ENCODE measurements around the gene POR. TPM values are rescaled to one million over a fixed set of nuclear protein-coding genes. Genes with fewer than 3 reads are reported as not detected.

The POR gene
- total RNA-seq, 1 experiment from 2014 or later = 56.8 TPM

- DNase-seq (ENCODE audit: low read depth) = peak; percentile 39
Measured at GRCh38 chr7:75915416-75916156, 631 bp downstream of the POR start.

DNA sequence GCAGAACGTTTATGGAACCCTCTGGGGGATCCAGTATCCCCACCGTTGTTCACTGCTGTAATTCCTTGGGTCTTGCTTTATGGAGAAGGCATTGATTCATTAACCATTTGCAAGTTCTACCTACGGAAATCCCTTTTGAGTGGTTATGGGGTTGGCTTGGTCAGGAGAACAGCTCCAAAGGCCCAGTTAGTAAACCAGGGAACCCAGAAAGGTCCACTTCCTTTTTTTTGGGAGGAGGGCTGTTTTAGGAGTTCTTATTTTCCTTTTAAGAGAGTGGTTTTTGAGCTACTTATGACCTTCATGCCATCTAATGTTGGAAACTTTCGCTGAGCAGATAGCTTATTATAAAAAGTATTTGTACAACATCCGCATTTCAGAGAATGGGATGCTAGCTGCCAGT is 1.3 kb downstream of the POR start:
- DNase-seq (ENCODE audit: low read depth) = no peak

GRCh38 chr7:75916685-75917634 is 2.0 kb downstream of the POR start:
- DNase-seq (ENCODE audit: low read depth) = no peak

GRCh38 chr7:75920431-75921161 is 5.6 kb downstream of the POR start:
- DNase-seq (ENCODE audit: low read depth) = no peak

DNA sequence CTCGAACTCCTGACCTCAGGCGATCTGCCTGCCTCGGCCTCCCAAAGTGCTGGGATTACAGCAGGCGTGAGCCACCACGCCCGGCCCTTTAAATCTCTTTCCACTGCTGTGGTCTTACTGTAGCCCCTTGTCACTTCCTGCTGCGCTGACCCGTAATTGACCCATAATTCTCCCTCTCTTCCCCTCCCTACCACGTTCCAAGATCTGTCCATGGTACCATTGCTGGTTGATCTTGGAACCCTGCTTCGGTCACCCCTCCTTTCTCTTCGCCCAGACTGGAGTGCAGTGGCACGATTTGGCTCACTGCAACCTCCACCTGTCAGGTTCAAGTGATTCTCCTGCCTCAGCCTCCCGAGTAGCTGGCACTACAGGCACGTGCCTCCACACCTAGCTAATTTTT is 6.5 kb downstream of the POR start:
- DNase-seq (ENCODE audit: low read depth) = no peak

DNA sequence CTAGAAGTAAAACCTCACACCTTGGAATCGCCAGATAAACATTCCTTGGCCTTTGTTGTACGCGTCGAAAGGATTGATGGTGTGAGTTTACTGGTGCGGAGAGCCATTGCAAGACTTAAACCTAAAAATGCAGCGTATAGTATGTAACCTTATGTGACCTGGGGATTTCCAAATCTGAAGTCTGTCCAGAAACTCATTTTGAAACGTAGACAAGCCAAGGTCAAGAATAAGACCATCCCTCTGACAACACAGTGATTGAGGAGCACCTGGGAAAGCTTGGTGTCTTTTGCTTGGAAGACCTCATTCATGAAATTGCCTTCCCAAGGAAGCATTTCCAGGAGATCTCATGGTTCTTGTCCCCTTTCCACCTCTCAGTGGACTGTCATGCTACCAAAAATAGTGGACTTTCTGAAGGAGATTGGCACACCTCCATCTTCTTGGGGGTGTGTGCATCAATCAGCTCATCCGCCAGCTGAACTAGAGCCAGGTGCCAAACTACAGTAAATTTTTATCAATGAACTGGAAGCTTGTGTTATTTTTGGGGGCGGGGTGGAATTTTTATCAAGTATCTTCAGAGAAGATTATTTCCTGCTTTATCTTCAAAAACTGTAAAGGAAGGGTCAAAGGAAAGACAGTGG is 8.1 kb downstream of the POR start:
- DNase-seq (ENCODE audit: low read depth) = no peak

GRCh38 chr7:75924256-75924655 is 9.3 kb downstream of the POR start:
- no peak for DNase-seq (ENCODE audit: low read depth)

DNA sequence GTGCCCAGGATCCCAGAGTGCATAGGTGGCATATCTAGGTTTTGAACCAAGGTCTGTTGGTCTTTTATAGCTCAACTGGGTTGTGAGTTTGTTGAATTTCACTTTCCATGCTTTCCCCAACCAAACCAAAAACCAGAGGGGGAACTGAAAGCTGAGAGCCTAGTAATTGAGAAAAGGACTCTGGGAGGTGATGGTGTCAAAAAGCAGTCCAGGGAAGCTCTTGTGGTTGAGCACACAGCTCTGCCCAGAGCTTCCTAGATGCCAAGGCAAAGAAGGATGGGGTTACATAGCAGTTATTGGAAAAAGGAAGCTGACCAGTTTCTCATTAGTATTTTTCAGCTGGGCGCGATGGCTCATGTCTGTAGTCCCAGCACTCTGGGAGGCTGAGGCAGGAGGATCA is 9.9 kb downstream of the POR start:
- no peak for DNase-seq (ENCODE audit: low read depth)

DNA sequence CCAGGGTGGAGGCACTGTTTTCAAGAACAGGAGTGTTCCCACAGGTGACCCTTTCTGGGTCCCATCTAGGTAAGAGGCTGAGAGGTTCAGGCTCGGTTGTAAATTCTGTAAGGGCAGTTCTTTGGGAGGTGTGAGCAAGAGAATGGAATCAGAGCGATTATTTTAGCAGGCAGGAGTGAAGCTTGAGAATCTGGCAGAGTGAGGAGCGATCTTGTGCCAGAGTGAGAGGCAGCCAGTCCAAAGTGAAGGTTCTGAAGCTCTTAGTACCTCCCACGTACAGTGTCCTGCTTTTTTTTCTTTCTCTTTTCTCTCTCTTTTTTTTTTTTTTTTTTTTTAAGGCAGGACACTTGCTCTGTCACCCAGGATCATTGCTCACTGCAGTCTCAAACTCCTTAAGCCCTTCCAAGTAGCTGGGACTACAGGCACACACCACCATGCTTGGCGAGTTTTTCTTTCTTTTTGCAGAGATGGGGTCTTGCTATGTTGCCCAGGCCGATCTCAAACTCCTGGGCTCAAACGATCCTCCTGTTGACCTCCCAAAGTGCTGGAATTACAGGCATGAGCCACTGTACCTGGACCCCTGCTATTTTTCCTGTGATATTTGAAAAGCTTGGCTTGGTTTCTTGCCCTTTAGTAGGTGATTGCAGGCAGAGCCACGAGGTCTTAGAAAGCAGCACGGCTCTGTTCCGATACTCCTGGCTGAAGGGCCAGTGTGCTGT is 10.9 kb downstream of the POR start:
- DNase-seq (ENCODE audit: low read depth) = no peak

DNA sequence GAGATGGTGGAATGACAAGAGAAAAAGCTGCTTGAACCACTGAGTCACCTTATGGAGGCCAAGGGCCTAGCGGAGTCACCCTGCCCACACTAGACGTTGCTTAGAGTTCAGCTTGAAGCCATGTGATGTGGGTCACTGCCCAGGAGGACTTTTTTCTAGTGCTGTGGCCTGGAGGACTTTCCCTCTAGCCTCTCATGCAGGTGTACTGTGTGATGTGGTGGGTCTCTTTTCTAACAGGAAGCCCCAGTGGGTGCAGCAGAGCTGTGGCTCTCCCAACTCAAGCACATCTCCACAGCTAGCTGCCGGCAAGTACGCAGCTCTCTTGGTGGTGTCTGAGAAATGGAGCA is 13.6 kb downstream of the POR start:
- DNase-seq (ENCODE audit: low read depth) = no peak

- no peak for DNase-seq (ENCODE audit: low read depth)
Measured at GRCh38 chr7:75931680-75932079, 16.7 kb downstream of the POR start.

DNA sequence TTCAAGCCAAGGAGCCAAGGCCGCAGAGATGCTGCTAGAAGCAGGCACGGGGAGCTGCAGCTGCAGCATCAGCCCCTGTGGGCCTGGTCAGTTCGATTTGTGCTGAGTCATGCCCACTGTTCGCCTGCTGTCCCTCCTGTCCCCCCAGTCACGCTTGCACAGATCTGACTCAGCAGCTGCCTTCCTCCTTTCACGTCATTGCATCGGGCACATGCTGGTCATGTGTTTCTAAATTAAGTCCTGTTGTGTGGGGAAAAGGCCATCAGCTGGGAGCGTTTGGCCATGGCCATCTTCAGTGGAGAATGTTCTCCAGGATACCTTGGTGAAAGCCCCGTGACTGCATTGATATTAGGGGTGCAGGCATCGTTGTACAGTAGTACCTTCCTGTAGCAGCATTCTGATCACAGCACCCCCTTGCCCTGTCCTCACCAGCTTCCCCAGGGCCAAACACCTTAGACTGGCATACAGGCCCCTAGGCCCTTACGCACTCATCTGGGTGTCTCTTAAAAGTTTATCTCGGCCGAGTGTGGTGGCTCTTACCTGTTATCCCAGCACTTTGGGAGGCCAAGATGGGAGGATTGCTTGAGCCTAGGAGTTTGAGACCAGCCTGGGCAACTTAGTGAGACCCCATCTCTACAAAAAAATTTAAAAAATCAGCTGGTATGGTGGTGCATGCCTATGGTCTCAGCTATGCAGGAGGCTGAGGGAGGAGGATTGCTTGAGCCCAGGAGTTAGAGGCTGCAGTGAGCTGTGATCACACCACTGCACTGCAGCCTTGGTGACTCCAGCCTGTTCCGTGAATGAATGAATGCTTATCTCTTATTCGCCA is 23.2 kb downstream of the POR start:
- DNase-seq (ENCODE audit: low read depth) = peak; percentile 88

GRCh38 chr7:75938921-75939320 is 24.0 kb downstream of the POR start:
- DNase-seq (ENCODE audit: low read depth) = no peak

GRCh38 chr7:75943864-75944263 is 28.9 kb downstream of the POR start:
- peak; percentile 76 for DNase-seq (ENCODE audit: low read depth)

DNA sequence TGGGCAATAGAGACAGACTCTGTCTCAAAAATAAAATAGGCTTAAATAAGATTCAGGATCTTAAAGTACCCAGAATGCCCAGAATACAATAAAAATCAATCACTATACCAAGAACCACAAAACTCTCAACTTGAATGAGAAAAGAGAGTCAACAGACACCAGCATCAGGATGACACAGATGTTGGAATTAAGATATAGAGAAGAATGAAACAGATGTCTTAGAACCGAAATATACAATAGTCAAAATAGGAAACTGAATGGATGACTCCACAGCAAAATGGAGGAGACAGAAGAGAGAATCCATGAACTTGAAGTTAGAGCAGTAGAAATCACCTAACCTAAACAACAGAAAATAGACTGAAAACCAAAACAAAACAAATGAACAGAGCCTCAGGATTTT is 29.6 kb downstream of the POR start:
- no peak for DNase-seq (ENCODE audit: low read depth)

- peak; percentile 68 for DNase-seq (ENCODE audit: low read depth)
Measured at GRCh38 chr7:75945297-75946168, 30.6 kb downstream of the POR start.

- no peak for DNase-seq (ENCODE audit: low read depth)
Measured at GRCh38 chr7:75946207-75946855, 31.4 kb downstream of the POR start.

DNA sequence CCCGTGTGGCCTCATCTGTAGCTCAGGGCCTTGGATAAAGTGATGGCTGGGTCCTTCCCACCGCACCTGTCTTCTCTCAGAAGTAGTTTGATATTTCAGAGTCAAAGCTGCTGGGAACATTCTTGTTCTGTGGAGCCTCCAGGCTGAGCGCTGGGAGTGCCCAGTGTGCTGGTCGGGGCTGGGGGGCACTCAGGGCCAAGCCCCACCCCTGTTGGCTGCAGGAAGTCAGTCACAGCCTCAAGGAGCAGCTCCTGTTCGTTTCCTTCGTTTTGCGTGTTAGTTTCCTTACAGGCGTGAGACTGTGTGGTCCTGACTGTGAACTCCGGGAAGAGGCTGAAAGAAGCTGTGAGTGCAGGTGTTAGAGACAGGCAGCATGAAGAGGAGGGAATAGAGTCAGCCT is 33.2 kb downstream of the POR start:
- DNase-seq (ENCODE audit: low read depth) = no peak

Data from M059J (cell line).